HG03521 (cell line): ENCODE data around the gene SFXN4.

ENCODE experiments used
- ATAC-seq: cut with Tn5 transposase; IDR thresholded peaks from one replicate; pipeline ENCODE4 v1.9.1; 2021; ENCODE audit warnings: mild to moderate bottlenecking, moderate library complexity; ENCODE audit not compliant: unreplicated experiment

The SFXN4 gene

DNA sequence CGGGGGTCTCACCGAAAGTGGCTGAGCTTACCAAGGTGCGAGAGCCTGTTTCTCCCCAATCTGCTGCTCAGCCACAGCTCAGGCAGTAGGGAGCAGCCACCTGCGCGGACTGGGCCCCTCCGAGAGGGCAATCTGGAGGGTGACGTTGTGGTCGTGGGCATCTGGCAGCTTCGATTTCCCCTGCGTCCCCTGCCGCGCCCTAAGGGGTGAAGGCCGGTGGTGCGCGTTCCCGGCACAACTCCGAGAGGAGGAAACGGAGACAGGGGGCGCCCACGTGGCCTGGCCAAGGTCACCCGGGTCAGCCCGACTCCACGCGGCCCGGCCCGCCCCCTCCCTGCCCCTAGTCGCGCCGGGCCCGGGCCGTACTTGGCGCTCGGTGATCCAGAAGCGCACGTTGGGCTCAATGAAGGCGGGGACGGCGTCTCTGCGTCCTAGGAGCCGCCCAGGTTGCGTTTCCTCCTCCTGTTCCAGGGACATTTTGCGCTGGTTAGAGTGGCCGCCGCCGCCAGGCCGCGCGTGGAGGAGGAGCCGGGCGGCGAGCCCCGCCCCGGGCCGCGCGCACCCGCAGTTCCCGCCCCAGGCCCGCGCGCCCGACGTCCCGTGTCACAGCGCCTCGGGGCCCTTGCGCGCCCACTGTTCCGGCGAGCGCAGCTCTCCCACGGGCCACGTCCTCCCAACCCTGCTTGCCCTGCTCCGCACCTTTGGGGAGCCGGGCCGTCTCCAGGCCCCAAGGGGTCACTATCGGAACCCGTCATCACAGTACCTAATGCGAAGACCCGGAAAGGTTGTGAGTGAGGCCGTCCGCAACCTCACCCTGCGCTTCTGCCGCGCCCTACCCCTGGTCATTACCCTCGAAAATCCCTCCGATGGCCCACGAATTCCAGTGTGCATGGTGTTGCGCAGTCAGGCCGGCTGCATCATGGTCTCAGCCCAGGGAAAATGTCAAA lies at the start of gene SFXN4:
Gene SFXN4, minus strand, starts transcription at position 544 of the 947 bp plus-strand sequence. Its CDS starts 67 bp downstream, at position 477.
- peak; percentile 90 for ATAC-seq

- ATAC-seq, result no peak
Measured at GRCh38 chr10:119211625-119212441, 46.3 kb upstream of the SFXN4 start.

DNA sequence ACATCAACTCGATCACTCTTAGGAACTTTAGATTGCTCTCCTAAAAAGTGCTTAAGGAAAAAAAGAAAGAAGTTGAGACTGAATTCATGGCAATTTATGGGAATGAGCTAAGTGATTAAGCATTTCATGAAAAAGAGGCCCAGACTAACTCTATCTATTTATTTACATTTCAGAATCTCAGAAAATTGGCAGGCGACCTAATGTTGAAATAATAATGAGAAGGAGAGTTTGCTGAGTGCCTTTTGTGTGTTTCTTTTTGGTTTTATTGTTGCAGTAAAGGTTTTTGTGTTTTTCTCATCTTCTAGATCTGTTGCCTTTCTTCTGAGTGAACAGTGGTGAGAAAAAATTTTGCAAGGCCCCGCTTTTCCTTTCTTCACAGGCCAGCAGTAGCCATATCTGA lies 45.7 kb upstream of the SFXN4 start:
- ATAC-seq, result no peak

DNA sequence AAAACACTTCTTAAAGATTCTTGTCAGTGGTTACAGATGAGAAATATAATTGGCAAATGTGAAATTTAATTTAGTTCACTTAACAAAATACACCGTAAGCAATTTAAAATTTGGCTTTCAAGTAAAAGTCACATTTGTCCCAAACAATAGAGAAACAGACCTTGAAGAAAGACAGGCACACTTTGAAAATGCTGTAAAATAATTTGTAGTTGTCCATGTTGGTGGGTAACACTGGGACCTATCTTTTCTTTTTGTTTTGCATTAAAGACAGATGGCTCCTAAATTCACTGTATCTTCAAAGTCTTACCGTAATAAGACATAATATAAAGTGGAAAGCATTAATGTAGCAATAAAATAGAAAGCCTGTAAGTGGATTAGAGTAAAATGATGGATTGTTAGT lies 45.1 kb upstream of the SFXN4 start:
- ATAC-seq, result no peak

- ATAC-seq, result no peak
Measured at GRCh38 chr10:119209736-119210355, 44.3 kb upstream of the SFXN4 start.

- ATAC-seq, result no peak
Measured at GRCh38 chr10:119209035-119209735, 43.7 kb upstream of the SFXN4 start.

- ATAC-seq, result no peak
Measured at GRCh38 chr10:119208553-119208940, 43.0 kb upstream of the SFXN4 start.

- ATAC-seq, result peak; percentile 3
Measured at GRCh38 chr10:119207713-119208552, 42.4 kb upstream of the SFXN4 start.

DNA sequence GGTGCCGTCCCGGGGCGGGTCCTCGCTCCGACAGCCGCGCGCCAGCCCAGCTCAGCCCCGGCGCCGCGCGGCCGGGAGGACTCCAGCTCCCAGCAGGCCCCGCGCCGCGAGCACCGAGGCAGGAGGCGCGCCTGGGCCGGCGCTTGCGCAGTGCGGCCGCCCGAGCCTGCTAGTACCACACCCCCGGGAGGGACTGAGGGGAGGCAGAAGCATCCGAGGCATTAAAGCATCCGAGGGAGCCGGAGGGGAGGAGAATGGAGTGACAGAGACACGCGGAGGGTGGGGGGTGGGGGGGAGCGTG lies 41.8 kb upstream of the SFXN4 start, which contains the start of gene GRK5:
Gene GRK5, plus strand, starts transcription at position 206 of the 301 bp plus-strand sequence. CDS start 347 bp downstream, outside the sequence.
- ATAC-seq, result peak; percentile 71

GRCh38 chr10:119206603-119207365 lies 41.3 kb upstream of the SFXN4 start:
- peak; percentile 51 for ATAC-seq

- ATAC-seq, result no peak
Measured at GRCh38 chr10:119205894-119206602, 40.5 kb upstream of the SFXN4 start.

DNA sequence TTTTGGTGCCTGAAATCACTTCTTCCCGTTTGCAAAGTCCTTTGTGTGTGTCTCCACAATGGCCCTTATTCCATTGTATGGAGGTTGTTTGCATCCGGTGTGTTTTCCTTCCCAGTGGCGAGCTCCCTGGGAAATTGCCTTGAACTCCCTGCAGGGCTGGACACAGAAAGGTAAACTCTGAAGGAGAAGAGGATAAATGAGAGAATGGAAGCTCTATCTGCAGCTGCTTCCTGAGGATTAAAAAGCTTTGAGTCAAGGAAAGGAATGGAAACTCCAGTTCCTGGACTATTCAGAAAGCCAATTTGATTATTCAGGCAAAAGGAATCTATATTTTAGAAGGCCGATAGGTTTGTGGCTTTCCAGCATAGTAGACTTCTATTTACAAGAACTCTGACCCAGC lies 37.5 kb upstream of the SFXN4 start:
- no peak for ATAC-seq

GRCh38 chr10:119201233-119201632 lies 35.7 kb upstream of the SFXN4 start:
- no peak for ATAC-seq

DNA sequence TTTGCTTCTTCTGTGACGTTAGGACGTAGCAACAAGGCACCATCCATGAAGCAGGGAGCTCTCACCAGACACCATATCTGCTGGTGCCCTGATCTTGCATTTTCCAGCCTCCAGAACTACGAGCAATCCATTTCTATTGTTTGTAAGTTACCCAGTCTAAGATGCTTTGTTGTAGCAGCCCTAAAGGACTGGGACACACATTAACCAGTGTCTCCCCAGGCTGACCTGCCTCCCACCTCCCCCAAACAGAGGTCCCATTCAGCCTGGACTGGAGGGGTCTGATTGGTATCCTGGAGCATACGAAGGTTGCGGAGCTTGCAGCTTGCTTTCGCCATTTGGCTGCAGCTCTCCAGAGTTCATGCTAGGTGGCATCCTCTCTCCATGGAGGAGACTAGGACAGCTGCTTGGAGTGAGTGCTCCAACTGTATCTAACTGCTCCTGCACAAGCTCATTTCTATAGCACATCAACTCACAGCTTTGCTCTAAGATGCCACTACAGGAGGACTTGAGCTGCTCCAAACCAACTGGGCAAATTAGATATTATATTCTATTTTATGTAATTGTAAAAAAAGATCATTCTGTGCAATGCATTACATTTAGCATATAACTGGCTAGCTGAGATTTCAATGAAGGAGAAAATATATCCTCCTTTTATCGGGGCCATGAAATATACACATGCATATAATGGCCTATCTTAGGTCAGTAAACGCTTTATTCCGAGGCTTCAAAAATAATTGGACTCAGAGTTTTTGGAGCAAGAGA lies 33.9 kb upstream of the SFXN4 start:
- peak; percentile 53 for ATAC-seq

- ATAC-seq, result no peak
Measured at GRCh38 chr10:119198438-119198837, 32.9 kb upstream of the SFXN4 start.

GRCh38 chr10:119197921-119198320 lies 32.4 kb upstream of the SFXN4 start:
- no peak for ATAC-seq

DNA sequence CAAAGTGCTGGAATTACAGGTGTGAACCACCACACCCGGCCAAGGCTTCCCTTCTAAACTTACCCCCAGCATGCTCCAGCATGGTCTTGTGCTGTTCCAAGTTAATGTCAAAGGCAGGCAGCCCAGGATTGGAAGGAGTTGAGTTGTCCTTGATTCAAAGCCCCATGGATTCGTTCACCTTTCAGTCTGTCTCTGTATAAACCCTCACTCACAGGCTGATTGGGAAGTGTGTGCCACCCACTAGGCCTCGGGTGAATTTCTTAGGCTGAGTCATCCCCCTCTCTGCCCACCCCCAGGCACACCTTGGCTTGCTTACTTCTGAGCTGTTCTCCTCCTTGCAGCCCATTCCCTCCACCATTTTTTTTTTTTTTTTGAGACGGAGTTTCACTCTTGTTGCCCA lies 26.4 kb upstream of the SFXN4 start:
- ATAC-seq, result no peak
